HepG2 (cell line): ENCODE data around the gene MRPL14. TPM values are rescaled to one million over a fixed set of nuclear protein-coding genes. Genes with fewer than 3 reads are reported as not detected.

ENCODE experiments used
- AGO2 ChIP-seq: fragments of 200-400 bp; formaldehyde crosslinking; optimal IDR thresholded peaks from 2 replicates; pipeline ENCODE3; 2017; ENCODE audit warnings: mild to moderate bottlenecking, low read depth, low read length, moderate library complexity
- CERS6 ChIP-seq: sonication (generic); formaldehyde crosslinking; IDR thresholded peaks from 2 replicates; pipeline ENCODE4 v1.5.0; 2020; ENCODE audit warnings: missing genetic modification reagents
- ELF1 ChIP-seq: sonication (generic); formaldehyde crosslinking; IDR thresholded peaks from 2 replicates; pipeline ENCODE4 v1.4.0; 2020; ENCODE audit warnings: missing genetic modification reagents
- FOSL2 ChIP-seq: sonication (generic); formaldehyde crosslinking; IDR thresholded peaks from 2 replicates; pipeline ENCODE4 v1.4.0; 2020; ENCODE audit warnings: missing genetic modification reagents
- FOXJ3 ChIP-seq: sonication (generic); formaldehyde crosslinking; IDR thresholded peaks from 2 replicates; pipeline ENCODE4 v1.4.0; 2020; ENCODE audit warnings: missing genetic modification reagents, mild to moderate bottlenecking, borderline replicate concordance
- HMG20A ChIP-seq: IDR thresholded peaks from 2 replicates; pipeline ENCODE4 v1.6.1; 2016; ENCODE audit warnings: borderline replicate concordance
- HOXD1 ChIP-seq: sonication (generic); formaldehyde crosslinking; IDR thresholded peaks from 2 replicates; pipeline ENCODE4 v1.5.0; 2020; ENCODE audit warnings: missing genetic modification reagents
- JUNB ChIP-seq: sonication (generic); formaldehyde crosslinking; IDR thresholded peaks from 2 replicates; pipeline ENCODE4 v1.8.0; 2022; ENCODE audit warnings: missing genetic modification reagents, mild to moderate bottlenecking, borderline replicate concordance
- NFAT5 ChIP-seq: sonication (generic); formaldehyde crosslinking; IDR thresholded peaks from 2 replicates; pipeline ENCODE4 v1.4.0; 2020; ENCODE audit warnings: missing genetic modification reagents
- PHB2 ChIP-seq: fragments of 450-650 bp; IDR thresholded peaks from 2 replicates; pipeline ENCODE4 v1.6.1; 2018; ENCODE audit not compliant: partially characterized antibody
- REST ChIP-seq, 2 experiments: IDR thresholded peaks; 2 replicates each; pipeline ENCODE4 v1.6.1; 2011 to 2012; ENCODE audit warnings: low read length in 2 of 2, borderline replicate concordance in 1 of 2, low read depth in 1 of 2, mild to moderate bottlenecking in 1 of 2, moderate library complexity in 1 of 2
- ZBTB1 ChIP-seq: sonication (generic); formaldehyde crosslinking; IDR thresholded peaks from 2 replicates; pipeline ENCODE4 v1.4.0; 2020; ENCODE audit warnings: missing genetic modification reagents, borderline replicate concordance
- ZFP37 ChIP-seq: sonication (generic); formaldehyde crosslinking; IDR thresholded peaks from 2 replicates; pipeline ENCODE4 v1.4.0; 2020; ENCODE audit warnings: missing genetic modification reagents, borderline replicate concordance
- ZNF274 ChIP-seq: sonication (generic); formaldehyde crosslinking; IDR thresholded peaks from 2 replicates; pipeline ENCODE4 v1.5.1; 2020; ENCODE audit warnings: mild to moderate bottlenecking, missing genetic modification reagents
- ZNF282 ChIP-seq: fragments of 450-650 bp; IDR thresholded peaks from 2 replicates; pipeline ENCODE4 v1.6.1; 2018; ENCODE audit not compliant: partially characterized antibody
- polyA plus RNA-seq, 8 experiments: library from polyadenylated mRNA; depleted of rRNA in 3 of 8; stranded (reverse) in 7 of 8; unstranded in 1 of 8; fragments of >200 nt; fragmentation: Illumina TruSeq in 4 of 8; extraction: Trizol in 4 of 8; gene quantifications; 2 replicates each; pipeline versions ENCODE4 v1.2.1 to v1.2.3, GENCODE V29; 2011 to 2016; ENCODE audit warnings: low read depth in 4 of 8, missing spikeins in 1 of 8, mixed read lengths in 1 of 8; ENCODE audit not compliant: insufficient read depth in 1 of 8
- total RNA-seq, 5 experiments: library from RNA; depleted of rRNA; stranded (reverse); fragments of >200 nt; fragmentation: Illumina TruSeq; extraction: Trizol; gene quantifications; 2 replicates each; pipeline ENCODE4 v1.2.3, GENCODE V29; 2016; ENCODE audit warnings: low read depth in 1 of 5
- TF ChIP-seq, protein P1 (sequence below): sonication (generic); formaldehyde crosslinking; IDR thresholded peaks from 2 replicates; pipeline ENCODE4 v1.5.0; 2020; ENCODE audit warnings: mild to moderate bottlenecking, missing genetic modification reagents

The MRPL14 gene
- total and polyA plus RNA-seq, 2 of the 13 experiments (the other 11 are each of a cell fraction or from before 2014, with no cell fraction given): 157 to 178 TPM

GRCh38 chr6:44076356-44077213, 50.7 kb downstream of the MRPL14 start (continued):
- TF ChIP-seq NFAT5 (CRISPR knock-in tag): no peak
- TF ChIP-seq HMG20A (CRISPR knock-in tag): peak; percentile 54; the same call in 1 of the 2 replicates
- TF ChIP-seq FOXJ3: no peak
- TF ChIP-seq FOSL2 (CRISPR knock-in tag): no peak; the same call in 1 of the 2 replicates
- TF ChIP-seq ZFP37 (CRISPR knock-in tag): no peak
- no peak for TF ChIP-seq HOXD1 (CRISPR knock-in tag)
- no peak for TF ChIP-seq JUNB (CRISPR knock-in tag)
- no peak for TF ChIP-seq ZBTB1 (CRISPR knock-in tag)
- no peak for TF ChIP-seq CERS6 (CRISPR knock-in tag)
- no peak; a peak in 1 of 4 replicates for TF ChIP-seq REST (IDR thresholded peaks at IDR 0.05; ENCODE audit: borderline replicate concordance in 1 of 2, low read depth in 1 of 2, low read length in 2 of 2)
- TF ChIP-seq ZNF274 (CRISPR knock-in tag): 0 out of 2 replicates have a peak, but pooled peaks have one; percentile 35
- no peak for TF ChIP-seq PHB2
- TF ChIP-seq ZNF282: no peak
- TF ChIP-seq ELF1 (CRISPR knock-in tag): no peak
- TF ChIP-seq, protein P1, sequence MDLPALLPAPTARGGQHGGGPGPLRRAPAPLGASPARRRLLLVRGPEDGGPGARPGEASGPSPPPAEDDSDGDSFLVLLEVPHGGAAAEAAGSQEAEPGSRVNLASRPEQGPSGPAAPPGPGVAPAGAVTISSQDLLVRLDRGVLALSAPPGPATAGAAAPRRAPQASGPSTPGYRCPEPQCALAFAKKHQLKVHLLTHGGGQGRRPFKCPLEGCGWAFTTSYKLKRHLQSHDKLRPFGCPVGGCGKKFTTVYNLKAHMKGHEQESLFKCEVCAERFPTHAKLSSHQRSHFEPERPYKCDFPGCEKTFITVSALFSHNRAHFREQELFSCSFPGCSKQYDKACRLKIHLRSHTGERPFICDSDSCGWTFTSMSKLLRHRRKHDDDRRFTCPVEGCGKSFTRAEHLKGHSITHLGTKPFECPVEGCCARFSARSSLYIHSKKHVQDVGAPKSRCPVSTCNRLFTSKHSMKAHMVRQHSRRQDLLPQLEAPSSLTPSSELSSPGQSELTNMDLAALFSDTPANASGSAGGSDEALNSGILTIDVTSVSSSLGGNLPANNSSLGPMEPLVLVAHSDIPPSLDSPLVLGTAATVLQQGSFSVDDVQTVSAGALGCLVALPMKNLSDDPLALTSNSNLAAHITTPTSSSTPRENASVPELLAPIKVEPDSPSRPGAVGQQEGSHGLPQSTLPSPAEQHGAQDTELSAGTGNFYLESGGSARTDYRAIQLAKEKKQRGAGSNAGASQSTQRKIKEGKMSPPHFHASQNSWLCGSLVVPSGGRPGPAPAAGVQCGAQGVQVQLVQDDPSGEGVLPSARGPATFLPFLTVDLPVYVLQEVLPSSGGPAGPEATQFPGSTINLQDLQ: peak; percentile 52; the same call in 1 of the 2 replicates
- TF ChIP-seq AGO2: no peak
